Left ventricle myocardium inferior (tissue), 1 donor: ENCODE measurements around the gene PTPRN2. TPM values are rescaled to one million over a fixed set of nuclear protein-coding genes. Genes with fewer than 3 reads are reported as not detected.

Experiments used
- DNase-seq: peaks from one replicate; pipeline ENCODE4 v3.0.0-alpha.2; 2020
- H3K27ac ChIP-seq: fragments of 200-600 bp; replicated peaks from 2 replicates; pipeline ENCODE4 v1.8.0; 2021
- H3K27me3 ChIP-seq: fragments of 200-600 bp; 2 replicates; pipeline ENCODE4 v1.8.0; 2021; ENCODE audit warnings: low read depth
- H3K36me3 ChIP-seq: fragments of 200-600 bp; 2 replicates; pipeline ENCODE4 v1.8.0; 2021
- H3K4me1 ChIP-seq: fragments of 200-600 bp; 2 replicates; pipeline ENCODE4 v1.8.0; 2021
- H3K4me3 ChIP-seq: fragments of 200-600 bp; 2 replicates; pipeline ENCODE4 v1.8.0; 2021; ENCODE audit warnings: mild to moderate bottlenecking, moderate library complexity
- H3K9me3 ChIP-seq: fragments of 200-600 bp; replicated peaks from 2 replicates; pipeline ENCODE4 v1.8.0; 2021
- CTCF ChIP-seq: fragments of 200-600 bp; IDR thresholded peaks from 2 replicates; pipeline ENCODE4 v1.8.0; 2021; ENCODE audit warnings: antibody characterized with exemption, mild to moderate bottlenecking, borderline replicate concordance
- intact Hi-C: fragments of 100-400 bp; cut with micrococcal nuclease; formaldehyde crosslinking; loops from one replicate; pipeline ENCODE4 v1.11.0; 2022
- total RNA-seq: library from RNA; stranded (reverse); fragmentation: NEBNext Ultra II Directional; extraction: Animal tissue kit (Norgen Biotek cat#: 25700); gene quantifications from one replicate; pipeline ENCODE4 v1.2.1, GENCODE V29; 2021
- donor health status: DM: no; HTN: yes; CAD: no; lungs with severe emphysema.

Gene PTPRN2
- total RNA-seq, 1 donor from 2014 or later, result 1.3 TPM

- Histone ChIP-seq H3K27me3 (peaks cover 85% of the 10 kb centered on the region), H3K27ac (no peak overlapping the region), H3K9me3 (no peaks in the 10 kb centered on the region), H3K4me1 (peaks cover 19% of the 10 kb centered on the region), H3K4me3 (no peak overlapping the region), H3K36me3 (no peaks in the 10 kb centered on the region)
- intact Hi-C loops, result no loop called here
- TF ChIP-seq CTCF, result no peak
- no peak for DNase-seq
Observed at GRCh38 chr7:157609932-157610640, 977.5 kb downstream of the PTPRN2 start.

GRCh38 chr7:157609516-157609915 is 978.1 kb downstream of the PTPRN2 start:
- no peaks in the 10 kb centered on the region for H3K36me3 ChIP-seq
- no peak for DNase-seq
- intact Hi-C loops, result no loop called here

GRCh38 chr7:157607218-157607617 is 980.4 kb downstream of the PTPRN2 start:
- DNase-seq, result no peak
- H3K9me3 ChIP-seq, result no peaks in the 10 kb centered on the region
- H3K27me3 ChIP-seq, result peaks cover 74% of the 10 kb centered on the region
- intact Hi-C loops, result no loop called here
- no peaks in the 10 kb centered on the region for H3K36me3 ChIP-seq
- H3K4me1 ChIP-seq, result peaks cover under 1% of the 10 kb centered on the region
- H3K27ac ChIP-seq, result no peak overlapping the region
- no peak for TF ChIP-seq CTCF
- H3K4me3 ChIP-seq, result no peak overlapping the region

More at GRCh38 chr7:157609516-157609915, 978.1 kb downstream of the PTPRN2 start:
- no peak overlapping the region for H3K27ac ChIP-seq
- H3K4me1 ChIP-seq, result peaks cover 19% of the 10 kb centered on the region
- no peaks in the 10 kb centered on the region for H3K9me3 ChIP-seq
- H3K4me3 ChIP-seq, result no peak overlapping the region
- H3K27me3 ChIP-seq, result peaks cover 85% of the 10 kb centered on the region
- TF ChIP-seq CTCF, result no peak

- Histone ChIP-seq H3K36me3 (no peaks in the 10 kb centered on the region), H3K9me3 (no peaks in the 10 kb centered on the region), H3K4me3 (no peak overlapping the region), H3K27ac (no peak overlapping the region), H3K4me1 (no peaks in the 10 kb centered on the region), H3K27me3 (peaks cover 66% of the 10 kb centered on the region)
- TF ChIP-seq CTCF, result no peak
- no peak for DNase-seq
- intact Hi-C loops, result no loop called here
Observed at GRCh38 chr7:157606140-157606539, 981.5 kb downstream of the PTPRN2 start.

- no peak for TF ChIP-seq CTCF
- intact Hi-C loops, result no loop called here
- Histone ChIP-seq H3K9me3 (no peaks in the 10 kb centered on the region), H3K4me3 (no peak overlapping the region), H3K27ac (no peak overlapping the region), H3K27me3 (peaks cover 61% of the 10 kb centered on the region), H3K4me1 (no peaks in the 10 kb centered on the region), H3K36me3 (no peaks in the 10 kb centered on the region)
- no peak for DNase-seq
Observed at GRCh38 chr7:157605638-157606037, 982.0 kb downstream of the PTPRN2 start.
